ENCODE results near the gene PAPSS2.
"Not testable (repeated sequence)": the region's sequence is repeated elsewhere in the genome, so short reads cannot be mapped to it uniquely, and the experiment has no call there.

Gene PAPSS2

DNA sequence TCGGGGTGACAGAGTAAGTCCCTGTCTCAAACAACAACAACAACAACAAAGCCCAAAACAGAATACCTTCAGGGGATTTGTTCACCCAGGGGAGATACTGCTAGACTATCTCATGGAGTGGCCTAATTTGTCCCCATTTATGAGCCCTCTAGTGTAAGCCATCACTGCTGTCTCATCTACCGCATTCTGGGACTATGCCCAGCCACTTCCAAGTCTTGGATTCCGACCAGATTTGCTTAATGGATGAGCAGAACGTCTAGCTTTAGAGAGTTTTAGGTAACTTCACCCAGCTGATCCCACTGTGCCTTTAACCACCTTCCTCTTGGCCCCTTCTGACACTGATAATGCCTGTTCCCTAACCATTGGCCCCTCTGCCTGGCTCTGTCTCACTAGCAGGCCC lies 47.1 kb downstream of the PAPSS2 start:
- DNase-seq, result peak; percentile 14

DNA sequence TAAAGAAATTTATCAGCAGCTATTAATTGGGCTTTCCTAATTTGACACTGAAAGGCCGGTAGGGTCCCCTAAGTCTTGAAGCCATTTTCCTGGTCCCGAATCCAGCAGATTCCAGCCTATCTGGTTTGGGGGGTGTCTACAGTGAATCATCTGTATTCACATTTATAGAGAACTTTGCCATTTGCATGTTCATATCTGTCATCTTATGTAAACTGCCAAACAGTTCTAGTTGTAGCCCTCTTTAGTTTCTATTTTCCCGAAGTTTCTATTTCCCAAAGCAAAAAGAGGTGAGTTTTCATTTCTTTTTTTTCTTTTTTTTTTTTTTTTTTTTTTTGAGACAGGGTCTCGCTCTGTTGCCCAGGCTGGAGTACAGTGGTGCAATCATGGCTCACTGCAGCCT lies 47.6 kb downstream of the PAPSS2 start:
- DNase-seq, result no peak

DNA sequence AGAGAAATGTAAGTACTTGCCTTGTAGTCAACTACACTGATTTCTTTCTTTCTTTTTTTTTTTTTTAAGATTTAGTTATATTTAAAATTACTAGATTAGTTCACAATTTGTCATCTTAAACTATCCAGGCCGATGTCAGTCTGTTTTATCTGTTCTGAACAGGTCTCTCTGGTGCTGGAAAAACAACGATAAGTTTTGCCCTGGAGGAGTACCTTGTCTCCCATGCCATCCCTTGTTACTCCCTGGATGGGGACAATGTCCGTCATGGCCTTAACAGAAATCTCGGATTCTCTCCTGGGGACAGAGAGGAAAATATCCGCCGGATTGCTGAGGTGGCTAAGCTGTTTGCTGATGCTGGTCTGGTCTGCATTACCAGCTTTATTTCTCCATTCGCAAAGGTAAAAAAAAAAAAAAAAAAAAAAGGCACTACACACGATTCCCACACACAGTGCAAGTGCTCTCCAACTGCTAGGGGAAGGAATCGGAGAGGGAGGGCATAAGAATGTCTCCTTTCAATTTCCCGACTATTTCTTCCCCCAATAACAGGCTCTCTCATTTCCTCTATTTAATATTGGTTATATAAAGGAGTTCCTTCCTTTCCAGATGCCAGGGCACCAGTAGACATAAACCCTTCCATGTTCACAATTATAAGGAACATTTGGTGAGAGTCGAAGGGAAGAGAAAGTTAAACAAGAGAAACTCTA lies 53.4 kb downstream of the PAPSS2 start:
- DNase-seq, result no peak

DNA sequence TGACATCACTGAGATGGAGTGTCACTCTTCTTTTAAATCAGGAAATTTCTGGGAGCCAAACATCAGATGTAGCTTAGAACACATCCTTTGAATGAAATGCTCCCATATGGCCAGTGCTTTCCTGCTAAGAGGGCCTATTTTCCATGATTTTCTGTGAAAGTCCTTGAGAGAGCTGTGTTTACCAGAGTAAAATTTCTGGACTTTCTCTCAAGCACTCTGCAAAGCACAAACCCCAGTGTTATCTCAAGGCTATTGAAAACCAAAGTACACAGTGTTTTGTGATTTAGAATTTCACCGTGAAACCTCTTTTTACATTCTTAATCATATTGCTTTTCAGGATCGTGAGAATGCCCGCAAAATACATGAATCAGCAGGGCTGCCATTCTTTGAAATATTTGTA lies 54.0 kb downstream of the PAPSS2 start:
- DNase-seq, result no peak

DNA sequence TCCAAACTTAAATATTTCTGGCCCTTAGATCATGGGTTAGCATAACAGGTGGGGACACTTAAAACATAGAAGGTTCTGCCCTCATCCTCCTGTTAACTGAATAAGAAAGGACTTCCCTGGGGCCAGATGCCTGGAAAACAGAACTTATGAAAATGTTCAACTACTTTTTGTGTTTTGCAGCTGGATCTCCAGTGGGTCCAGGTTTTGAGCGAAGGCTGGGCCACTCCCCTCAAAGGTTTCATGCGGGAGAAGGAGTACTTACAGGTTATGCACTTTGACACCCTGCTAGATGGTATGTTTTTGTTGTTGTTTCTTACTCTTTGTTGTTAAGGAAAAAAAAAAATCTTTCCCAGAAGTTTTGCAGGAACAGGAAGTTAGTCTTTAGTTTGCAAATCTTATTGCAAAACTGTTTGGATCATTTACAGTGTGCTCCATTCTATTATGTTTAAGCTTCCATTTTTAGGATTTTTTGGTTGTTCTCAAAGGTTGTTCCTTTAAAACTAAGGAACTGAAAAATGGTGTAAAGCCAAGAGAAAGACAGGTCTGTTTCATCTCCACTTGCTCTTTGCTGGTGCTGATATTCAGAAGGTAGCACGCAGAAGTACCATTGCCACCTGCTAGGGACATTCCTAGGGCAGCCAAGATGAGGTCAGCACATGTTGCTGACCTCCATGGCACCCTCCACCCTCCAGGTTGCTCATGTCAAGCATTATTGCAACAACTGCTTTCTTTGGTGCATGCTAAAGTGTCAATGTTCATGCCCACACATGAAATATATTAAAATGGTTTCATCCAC lies 56.1 kb downstream of the PAPSS2 start:
- DNase-seq, result no peak

DNA sequence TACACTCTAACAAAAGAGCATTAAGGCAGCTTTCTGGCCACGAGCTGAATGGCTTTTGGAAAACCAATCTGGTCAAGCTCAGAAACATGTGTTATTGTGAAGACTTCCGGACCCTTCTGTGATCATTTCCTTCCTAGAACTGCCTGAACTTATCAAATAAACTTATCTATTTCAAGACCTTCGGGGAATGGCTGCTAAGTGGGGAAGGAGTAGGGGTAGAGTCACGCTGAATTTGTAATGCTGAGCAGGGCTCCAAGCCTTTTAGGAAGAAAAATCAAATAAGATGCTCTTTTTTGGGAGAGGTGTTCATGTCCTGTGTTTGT lies 56.6 kb downstream of the PAPSS2 start:
- no peak for DNase-seq

DNA sequence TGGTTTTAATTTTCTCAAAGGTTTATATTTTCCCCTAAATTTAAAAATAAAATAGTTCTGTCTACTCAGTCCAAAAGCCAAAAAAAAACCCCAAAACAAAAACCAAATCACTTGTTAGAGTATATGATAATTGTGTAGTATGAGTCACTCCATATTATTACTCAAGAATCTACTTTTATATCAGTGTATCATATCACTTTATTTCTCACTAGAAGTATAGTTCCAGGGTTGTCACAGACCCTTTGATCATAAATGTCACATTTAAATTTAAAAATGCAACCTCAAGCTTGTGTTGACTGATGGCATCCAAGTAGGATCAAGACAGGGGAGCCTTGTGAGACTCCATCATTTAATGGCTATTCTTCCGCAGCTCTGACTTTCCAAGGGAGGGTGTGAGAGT lies 61.0 kb downstream of the PAPSS2 start:
- no peak for DNase-seq

DNA sequence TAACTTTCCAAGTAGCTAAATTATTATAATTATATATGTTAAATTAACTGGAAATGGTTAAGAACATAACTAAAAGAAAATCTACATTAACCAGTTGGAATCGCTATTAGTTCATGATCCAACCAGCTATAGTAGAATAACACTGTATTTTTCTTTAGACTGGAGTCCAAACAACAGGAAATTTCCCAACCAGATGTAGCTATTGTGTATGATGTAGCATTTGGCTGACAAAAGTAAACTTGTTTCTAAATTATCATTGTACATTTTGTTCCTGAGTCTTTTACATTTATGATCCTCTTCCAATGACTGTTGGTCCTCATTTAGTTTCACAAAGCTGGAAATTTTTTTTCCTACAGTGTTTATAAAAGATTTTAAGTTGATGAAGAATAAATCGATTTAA lies 62.1 kb downstream of the PAPSS2 start:
- no peak for DNase-seq

DNA sequence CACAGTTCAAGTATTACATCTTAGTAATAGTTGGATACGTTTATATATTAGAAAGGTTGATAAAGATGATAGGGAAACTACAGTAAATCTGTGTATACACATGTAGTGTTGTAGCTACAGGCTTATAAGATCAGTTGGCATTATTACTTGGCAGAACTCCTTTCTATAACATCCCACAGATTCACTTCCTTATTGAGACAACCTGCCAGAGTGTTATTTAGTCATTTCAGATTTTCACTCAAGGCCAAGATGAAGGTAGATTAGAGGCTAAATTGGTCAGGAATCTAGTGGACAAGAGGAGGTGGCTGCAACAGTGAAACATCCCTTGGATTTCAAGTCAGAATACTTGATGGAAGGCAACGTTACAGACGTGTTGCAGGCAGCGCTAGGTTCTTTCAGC lies 63.0 kb downstream of the PAPSS2 start:
- no peak for DNase-seq

DNA sequence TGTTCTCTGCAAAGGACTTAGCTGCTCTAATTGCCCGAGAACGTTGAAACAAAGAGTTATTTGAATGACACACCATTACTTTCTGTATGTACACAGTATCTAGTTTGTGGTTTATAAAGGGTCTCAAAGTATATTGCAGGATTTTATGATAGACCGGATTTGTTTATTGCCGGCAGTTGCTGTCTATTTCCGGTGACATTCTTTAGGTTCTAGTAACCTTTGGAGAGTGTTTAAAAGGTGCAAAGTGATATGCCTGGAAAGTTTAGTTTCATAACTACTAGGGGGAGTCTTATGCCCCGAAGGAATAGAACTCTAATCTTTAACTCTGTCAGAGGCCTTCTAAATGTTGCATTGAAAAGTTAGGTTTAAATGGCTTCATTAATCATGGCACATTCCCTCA lies 63.8 kb downstream of the PAPSS2 start:
- no peak for DNase-seq

DNA sequence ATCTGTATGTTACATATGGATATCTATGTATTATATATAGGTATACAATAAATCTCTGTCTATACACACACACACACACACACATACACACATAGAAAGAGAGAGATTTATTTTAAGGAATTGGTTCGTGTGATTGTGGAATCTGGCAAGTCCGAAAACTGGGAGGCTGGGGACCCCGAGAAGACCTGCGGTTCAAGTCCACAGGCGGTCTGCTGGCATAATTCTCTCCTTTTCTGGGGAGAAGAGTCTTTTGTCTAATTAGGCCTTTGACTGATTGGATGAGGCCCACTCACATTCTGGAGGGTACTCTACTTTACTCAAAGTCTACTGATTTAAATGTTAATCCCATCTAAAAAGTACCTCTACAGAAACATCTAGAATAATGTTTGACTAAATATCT lies 65.1 kb downstream of the PAPSS2 start:
- DNase-seq, result no peak

DNA sequence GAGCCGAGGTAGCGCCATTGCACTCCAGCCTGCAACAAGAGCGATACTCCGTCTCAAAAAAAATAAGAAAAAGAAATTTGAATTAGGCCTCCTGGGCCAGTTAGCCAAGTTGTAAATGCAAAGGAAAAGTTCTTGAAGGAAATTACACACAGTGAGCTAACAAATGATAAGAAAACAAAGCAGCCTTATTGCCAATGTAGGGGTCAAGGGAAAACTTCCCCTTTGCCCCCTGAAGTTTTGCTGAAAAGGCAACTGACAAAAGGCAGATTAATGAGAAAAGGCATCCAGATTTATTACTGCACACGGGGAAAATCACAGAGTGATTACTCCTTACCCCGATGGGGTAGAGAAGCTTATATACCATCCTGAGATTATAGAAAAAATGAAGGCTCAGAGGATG lies 70.3 kb downstream of the PAPSS2 start:
- no peak for DNase-seq

DNA sequence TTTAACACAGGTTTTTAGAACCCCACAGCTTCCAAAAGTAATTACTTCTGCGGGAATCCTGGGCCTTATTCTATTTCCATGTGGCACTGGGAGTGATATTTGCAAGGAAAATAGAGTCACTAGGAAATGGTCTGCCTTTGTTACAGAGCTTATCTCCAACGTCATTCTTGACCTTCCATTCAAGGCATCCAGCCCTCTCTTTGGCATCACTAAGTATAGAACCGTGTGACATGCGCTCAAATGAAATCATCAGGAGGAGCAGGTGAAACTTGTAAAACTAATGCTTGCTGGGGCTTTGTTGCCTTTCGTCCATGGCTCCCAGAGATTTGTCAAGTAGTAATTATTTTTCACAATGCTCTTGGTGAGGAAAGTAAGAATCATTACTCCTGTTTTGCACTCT lies 73.4 kb downstream of the PAPSS2 start:
- DNase-seq, result no peak

DNA sequence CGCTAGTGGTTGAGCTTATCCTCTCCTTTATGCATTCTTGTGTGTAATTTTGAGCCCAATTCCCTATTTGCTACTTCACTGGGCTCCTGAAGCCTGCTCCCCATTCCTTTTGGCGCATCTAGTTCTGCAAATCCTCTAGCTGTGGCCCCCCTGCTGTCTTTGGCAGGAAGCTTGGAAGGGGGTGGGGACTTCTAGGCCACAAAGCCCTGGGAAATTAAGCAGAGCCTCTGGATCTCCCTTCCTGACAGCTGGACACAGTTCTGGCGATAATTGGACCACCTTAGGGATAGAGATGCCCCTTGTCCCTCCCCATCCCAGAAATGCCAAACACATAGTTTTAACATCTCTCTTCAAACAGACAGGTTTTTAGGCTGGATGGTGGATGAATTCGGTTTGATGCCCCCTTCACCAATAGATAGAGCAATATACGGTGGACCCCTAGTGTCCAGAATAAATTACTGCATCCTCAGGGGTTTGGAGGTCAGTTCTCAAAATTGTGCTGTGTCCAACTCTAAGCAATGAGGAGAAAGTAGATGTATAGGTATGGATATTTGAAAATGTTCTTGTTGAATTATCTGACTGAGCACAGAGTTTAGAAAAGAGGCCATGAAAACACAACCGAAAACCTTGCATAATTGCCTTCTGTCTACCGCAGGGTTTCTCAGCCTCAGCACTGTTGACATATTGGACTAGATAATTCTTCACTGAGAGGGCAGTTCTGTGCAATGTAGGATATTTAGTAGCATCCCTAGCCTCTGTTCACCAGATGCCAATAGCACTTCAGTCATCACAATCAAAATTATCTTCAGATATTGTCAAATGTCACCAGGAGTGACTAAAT lies 75.5 kb downstream of the PAPSS2 start:
- DNase-seq, result peak; percentile 53

DNA sequence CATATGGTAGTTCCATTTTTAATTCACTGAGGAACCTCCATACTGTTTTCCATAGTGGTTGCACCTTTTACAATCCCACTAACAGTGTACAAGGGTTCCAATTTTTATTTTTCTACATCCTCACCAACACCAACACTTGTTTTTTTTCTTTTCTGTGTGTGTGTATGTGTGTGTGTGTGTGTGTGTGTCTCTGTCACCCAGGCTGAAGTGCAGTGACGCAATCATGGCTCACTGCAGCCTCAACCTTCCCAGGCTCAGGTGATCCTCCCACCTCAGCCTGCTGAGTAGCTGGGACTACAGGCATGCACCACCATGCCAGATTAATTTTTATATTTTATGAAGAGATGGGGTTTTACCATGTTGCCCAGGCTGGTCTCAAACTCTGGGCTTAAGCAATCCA lies 78.6 kb downstream of the PAPSS2 start:
- not testable (repeated sequence) for DNase-seq

DNA sequence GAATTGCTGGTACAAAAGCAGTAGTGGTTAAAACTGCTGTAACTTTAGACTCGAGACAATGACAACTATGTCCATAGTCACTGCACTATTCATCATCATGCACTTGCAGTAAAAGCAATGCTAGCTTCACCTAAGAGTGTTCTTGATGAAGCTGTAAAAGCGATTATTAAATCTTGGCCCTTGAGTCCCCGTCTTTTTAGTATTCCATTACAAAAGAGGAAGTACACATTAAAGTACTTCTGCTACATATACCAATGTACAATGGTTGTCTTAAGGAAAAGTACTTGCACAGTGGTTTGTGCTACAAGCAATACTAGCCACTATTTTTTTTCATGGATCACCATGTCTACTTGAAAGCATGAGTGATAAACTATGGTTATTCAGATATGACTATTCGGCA lies 80.0 kb downstream of the PAPSS2 start:
- DNase-seq, result no peak

DNA sequence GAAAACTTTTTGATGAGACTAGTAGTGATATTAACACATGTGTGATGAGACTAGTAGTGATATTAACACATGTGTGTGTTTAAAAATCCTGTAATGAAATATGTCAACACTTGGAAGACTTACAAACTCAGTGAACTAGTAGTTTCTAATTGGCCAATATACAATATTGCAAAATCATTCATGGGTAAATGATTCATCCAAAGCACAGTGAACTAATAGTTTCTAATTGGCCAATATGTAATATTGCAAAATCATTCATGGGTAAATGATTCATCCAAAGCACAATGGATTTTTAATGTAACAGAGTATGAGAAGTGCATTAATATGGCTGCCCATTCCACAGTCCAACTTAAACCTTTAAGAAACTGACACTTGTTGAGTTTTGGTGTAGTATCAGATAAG lies 80.6 kb downstream of the PAPSS2 start:
- peak; percentile 79 for DNase-seq

DNA sequence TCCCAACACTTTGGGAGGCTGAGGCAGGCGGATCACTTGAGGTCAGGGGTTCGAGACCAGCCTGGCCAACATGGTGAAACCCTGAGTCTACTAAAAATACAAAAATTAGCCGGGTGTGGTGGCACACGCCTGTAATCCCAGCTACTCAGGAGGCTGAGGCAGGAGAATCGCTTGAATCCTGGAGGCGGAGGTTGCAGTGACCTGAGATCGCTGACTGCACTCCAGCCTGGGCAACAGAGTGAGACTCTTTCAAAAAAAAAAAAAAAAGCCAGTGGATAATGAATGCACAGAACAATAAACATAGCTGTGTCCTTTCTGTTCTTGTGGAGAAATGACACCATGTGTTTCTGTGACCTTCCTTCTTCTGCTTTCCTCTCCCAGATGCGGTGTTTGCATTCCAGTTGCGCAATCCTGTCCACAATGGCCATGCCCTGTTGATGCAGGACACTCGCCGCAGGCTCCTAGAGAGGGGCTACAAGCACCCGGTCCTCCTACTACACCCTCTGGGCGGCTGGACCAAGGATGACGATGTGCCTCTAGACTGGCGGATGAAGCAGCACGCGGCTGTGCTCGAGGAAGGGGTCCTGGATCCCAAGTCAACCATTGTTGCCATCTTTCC lies 83.4 kb downstream of the PAPSS2 start:
- not testable (repeated sequence) for DNase-seq

DNA sequence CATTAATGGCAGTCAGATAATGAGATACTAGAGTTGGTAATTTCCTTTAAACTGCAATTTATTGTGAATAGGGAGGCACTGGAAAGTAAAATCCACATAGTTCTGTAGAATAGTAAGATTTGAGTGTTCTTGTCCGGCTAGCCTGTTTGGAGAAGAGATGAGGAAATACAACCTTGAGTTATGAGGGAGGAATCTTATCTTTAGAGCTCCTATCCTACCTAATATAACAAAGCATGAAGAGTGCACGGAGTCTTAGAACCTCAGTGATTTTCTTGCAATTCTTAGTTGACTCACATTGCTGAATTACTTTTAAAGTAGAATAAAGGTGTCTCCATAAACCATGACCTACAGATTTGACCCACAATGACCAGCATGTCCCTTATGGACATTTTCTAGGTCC lies 84.9 kb downstream of the PAPSS2 start:
- DNase-seq, result no peak

DNA sequence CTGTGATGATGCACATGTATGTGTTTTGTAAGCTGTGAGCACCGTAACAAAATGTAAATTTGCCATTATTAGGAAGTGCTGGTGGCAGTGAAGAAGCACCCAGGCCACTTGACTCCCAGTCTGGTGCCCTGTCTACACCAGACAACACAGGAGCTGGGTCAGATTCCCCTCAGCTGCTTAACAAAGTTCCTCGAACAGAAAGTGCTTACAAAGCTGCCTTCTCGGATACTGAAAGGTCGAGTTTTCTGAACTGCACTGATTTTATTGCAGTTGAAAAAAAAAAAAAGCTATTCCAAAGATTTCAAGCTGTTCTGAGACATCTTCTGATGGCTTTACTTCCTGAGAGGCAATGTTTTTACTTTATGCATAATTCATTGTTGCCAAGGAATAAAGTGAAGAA lies 87.2 kb downstream of the PAPSS2 start:
- no peak for DNase-seq

DNA sequence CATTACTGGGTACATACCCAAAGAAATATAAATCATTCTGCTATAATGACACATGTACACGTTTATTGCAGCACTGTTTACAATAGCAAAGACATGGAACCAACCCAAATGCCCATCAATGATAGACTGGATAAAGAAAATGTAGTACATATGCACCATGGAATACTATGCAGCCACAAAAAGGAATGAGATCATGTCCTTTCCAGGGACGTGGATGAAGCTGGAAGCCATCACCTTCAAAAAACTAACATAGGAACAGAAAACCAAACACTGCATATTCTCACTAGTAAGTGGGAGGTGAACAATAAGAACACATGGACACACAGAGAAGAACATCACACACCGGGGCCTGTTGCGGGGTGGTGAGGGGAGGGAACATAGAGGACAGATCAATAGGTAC lies 88.6 kb downstream of the PAPSS2 start:
- DNase-seq, result not testable (repeated sequence)

DNA sequence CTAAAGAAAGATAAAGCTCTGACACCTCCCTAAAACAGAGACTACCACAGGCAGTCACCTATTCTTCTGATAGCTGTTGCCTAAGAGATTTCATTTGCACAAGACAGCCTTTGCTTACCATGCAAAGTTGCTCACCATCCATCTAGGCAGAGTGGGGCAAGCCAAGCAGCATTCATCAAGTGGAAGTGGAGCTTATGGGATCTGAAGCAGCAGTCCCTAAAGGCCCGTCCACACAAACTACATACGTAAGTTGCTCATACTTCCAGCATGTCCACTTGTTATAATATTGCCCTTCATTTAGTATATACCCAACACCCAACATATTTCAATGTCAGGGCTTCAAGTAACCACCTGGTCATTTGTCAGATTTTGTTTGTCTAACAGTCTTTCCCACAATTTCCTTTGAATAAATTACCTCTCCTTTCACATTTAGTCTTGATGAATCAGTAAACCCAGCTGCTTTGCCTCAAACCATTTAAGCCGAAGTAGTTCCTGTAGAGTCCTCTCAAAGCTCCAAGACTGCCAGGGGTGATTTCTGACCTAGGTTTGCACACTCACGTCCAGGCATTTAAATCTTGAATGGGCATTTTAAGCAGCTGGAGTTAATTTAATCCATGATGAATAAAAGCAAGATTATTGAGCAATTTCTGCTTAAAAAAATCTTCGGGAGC lies 90.5 kb downstream of the PAPSS2 start:
- peak; percentile 94 for DNase-seq

DNA sequence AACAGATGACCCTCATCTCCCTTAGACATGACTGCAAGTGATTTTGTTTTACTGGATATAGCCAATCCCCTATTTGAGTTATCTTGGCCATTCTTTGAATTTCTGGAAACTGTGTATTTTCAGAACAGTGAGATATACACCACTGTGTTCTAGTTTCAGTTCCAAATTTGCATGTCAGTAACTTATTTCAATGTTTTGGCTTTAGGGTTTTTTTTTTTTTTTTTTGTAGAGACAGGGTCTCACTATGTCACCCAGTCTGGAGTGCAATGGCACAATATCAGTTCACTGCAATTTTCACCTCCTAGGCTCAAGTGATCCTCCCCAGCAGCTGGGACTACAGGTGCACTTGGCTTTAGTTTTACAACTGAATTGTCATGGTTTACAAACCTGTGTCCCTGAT lies 91.1 kb downstream of the PAPSS2 start:
- no peak for DNase-seq

All from fibroblast of skin of abdomen (primary cell).